Measurements from ENCODE around the gene CTSH.
A peak's percentile ranks its signal among the peaks of the same experiment; 100 is the strongest.

CTSH gene

DNA sequence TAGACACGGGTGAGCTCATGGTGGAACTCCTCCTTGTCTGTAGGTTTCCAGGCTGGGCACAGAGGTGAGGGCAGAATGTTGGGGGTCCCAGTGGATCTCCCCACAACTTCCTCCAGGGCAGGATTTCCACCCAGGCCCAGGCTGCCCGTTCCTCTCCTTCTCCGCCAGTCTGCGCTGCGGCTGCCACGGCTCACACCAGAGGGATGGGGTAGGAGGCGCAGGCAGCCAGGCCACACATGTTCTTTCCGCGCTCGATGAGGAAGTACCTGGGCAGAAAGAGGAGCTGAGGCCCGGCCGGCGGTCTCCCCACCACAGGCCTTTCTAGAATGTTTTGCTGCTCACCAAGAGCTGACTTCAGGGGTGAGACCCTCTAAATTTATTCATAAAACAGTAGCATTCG, 22.9 kb downstream of the CTSH start:
- no peak for TF ChIP-seq CTCF (IDR thresholded peaks at IDR 0.05; ENCODE audit: low read depth, low read length)
- H3K4me3 ChIP-seq (replicated peaks in 1 of 2; ENCODE audit: low read depth in 2 of 2, low read length in 2 of 2): no peak overlapping the region
- DNase-seq (ENCODE audit: low read depth in 2 of 2): no peak

- H3K4me3 ChIP-seq (replicated peaks in 1 of 2; ENCODE audit: low read depth in 2 of 2, low read length in 2 of 2): no peak overlapping the region
- TF ChIP-seq CTCF (IDR thresholded peaks at IDR 0.05; ENCODE audit: low read depth, low read length): no peak
- DNase-seq (ENCODE audit: low read depth in 2 of 2): no peak
Observed at GRCh38 chr15:78921517-78921916, 23.3 kb downstream of the CTSH start.

DNA sequence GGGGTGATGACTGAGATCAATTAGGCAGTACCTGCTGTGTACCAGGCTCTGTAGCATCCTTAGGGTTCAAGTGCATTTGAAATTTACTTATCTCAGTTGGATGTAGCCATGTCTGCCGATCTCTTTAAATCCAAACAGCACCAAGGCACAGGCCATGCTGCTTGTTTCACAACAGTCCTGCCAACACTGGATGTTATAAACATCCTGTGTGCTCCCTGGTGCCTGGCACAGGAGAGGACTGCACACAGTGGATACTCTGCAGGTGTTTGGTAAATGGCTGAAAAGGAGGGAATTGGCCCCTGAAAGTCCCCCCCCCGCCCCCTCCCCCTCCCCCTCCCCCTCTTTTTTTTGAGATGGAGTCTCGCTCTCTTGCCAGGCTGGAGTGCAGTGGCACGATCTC, 27.0 kb downstream of the CTSH start:
- no peak for DNase-seq (ENCODE audit: low read depth in 2 of 2)
- no peak overlapping the region for H3K4me3 ChIP-seq (replicated peaks in 1 of 2; ENCODE audit: low read depth in 2 of 2, low read length in 2 of 2)
- TF ChIP-seq CTCF (IDR thresholded peaks at IDR 0.05; ENCODE audit: low read depth, low read length): no peak

DNA sequence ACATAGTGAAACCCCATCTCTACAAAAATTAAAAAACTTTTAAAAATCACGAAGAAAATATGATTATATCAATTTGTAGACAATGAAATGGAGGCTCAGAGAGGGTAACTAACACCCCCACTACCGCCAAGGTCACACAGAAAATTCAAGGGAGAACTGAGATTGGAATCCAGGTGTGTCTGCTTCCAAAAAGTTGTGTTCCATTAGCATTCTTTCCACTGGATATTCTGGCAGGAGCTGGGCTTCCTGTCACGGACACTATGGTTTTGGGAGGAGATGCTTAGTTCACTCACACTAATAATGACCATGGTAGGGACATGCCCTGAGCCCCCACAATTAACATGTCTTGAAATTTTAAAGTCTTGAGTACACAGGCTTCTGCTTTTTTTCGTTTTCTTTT, 28.8 kb downstream of the CTSH start:
- DNase-seq (ENCODE audit: low read depth in 2 of 2): no peak
- no peak for TF ChIP-seq CTCF (IDR thresholded peaks at IDR 0.05; ENCODE audit: low read depth, low read length)
- H3K4me3 ChIP-seq (replicated peaks in 1 of 2; ENCODE audit: low read depth in 2 of 2, low read length in 2 of 2): no peak overlapping the region

GRCh38 chr15:78915341-78916087, 29.3 kb downstream of the CTSH start:
- DNase-seq (ENCODE audit: low read depth in 2 of 2): peak in 1 of 2 donors; percentile 43
- TF ChIP-seq CTCF (IDR thresholded peaks at IDR 0.05; ENCODE audit: low read depth, low read length): no peak
- H3K4me3 ChIP-seq (replicated peaks in 1 of 2; ENCODE audit: low read depth in 2 of 2, low read length in 2 of 2): no peak overlapping the region

GRCh38 chr15:78914027-78914764, 30.6 kb downstream of the CTSH start:
- peak; percentile 57 for TF ChIP-seq CTCF (IDR thresholded peaks at IDR 0.05; ENCODE audit: low read depth, low read length)
- peak in 1 of 2 donors; percentile 38 for DNase-seq (ENCODE audit: low read depth in 2 of 2)
- H3K4me3 ChIP-seq (replicated peaks in 1 of 2; ENCODE audit: low read depth in 2 of 2, low read length in 2 of 2): no peak overlapping the region

Data from cardiac fibroblast (primary cell).